ENCODE data around the gene MAT2A.

Gene MAT2A

DNA sequence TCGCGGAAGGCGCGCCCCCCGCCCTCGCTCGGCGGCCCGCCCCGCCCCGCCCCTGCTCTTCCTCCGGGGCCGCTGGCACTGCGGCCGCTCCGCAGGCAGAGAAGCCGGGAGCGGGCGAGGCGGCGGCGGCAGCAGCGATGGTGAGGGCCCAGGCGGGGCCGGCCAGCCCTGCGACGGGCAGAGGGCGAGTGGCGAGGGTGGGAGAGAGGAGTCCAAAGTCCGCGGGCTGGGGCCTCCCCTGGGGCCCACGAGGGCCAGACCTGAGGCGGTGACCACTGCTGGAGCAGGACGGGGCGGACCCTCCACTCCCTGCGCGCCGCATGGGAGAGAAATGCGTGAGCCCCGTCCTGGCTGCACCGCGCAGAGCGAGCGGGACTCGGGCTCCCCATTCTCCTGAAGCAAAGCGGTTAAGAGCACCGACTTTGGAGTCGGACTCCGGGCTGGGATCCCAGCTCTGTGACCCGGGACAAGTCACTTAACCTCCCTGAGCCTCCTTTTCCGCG lies 45.4 kb downstream of the MAT2A start, which contains the start of gene VAMP5:
Gene VAMP5, plus strand, starts transcription at position 78 of the 503 bp plus-strand sequence. Its CDS starts 60 bp downstream, at position 138.
- peak within 1 kb of the TSS; percentile 51 for H3K4me2 ChIP-seq (ENCODE audit: insufficient read depth, low read length, poor library complexity, severe bottlenecking)
- H2BK12ac ChIP-seq (ENCODE audit: low read length): no peak within 1 kb of the TSS
- H2BK15ac ChIP-seq (ENCODE audit: low read length): no peak within 1 kb of the TSS
- no CpG with 5 or more reads among the region's 52 CpGs for WGBS, 2 donors (ENCODE audit: extremely low coverage in 2 of 2, insufficient read length in 2 of 2, insufficient replicate concordance in 1 of 2)
- H3K27ac ChIP-seq (replicated peaks; ENCODE audit: low read length): no peak within 1 kb of the TSS
- no peak within 1 kb of the TSS for H3K4ac ChIP-seq (ENCODE audit: low read length)
- peak within 1 kb of the TSS in 1 of 2 donors; percentile 72 for H3K4me3 ChIP-seq (ENCODE audit: low read length in 2 of 2)
- no peak for DNase-seq (ENCODE audit: low spot score)
- H3K18ac ChIP-seq (ENCODE audit: low read length): peak within 1 kb of the TSS; percentile 72
- H3K14ac ChIP-seq (ENCODE audit: low read length): peak within 1 kb of the TSS; percentile 73
- no peaks in the 10 kb centered on the region for H3K9me3 ChIP-seq (replicated peaks in 1 of 2; ENCODE audit: control insufficient read depth in 2 of 2, insufficient read depth in 1 of 2, low read depth in 1 of 2, low read length in 2 of 2)
- H2AK5ac ChIP-seq (ENCODE audit: low read depth, low read length): no peak within 1 kb of the TSS
- H2BK5ac ChIP-seq (ENCODE audit: low read length): peak within 1 kb of the TSS; percentile 43
- no peaks in the 10 kb centered on the region for H3K79me1 ChIP-seq (ENCODE audit: low read depth, low read length)
- peaks cover 10 to 23% of the 10 kb centered on the region in 2 donors for H3K4me1 ChIP-seq (ENCODE audit: control insufficient read depth in 2 of 2, insufficient read depth in 1 of 2, low read depth in 1 of 2, low read length in 2 of 2)
- H2BK120ac ChIP-seq (ENCODE audit: low read depth, low read length): no peak within 1 kb of the TSS
- no peak within 1 kb of the TSS for H4K8ac ChIP-seq (ENCODE audit: low read depth, low read length)
- no peaks in the 10 kb centered on the region for H3K36me3 ChIP-seq (replicated peaks in 1 of 2; ENCODE audit: control insufficient read depth in 2 of 2, insufficient read depth in 2 of 2, low read length in 2 of 2)
- no peak within 1 kb of the TSS for H3K23ac ChIP-seq (ENCODE audit: low read depth, low read length, poor library complexity)
- peak within 1 kb of the TSS; percentile 58 for H2AFZ ChIP-seq (ENCODE audit: low read length)
- H3K9ac ChIP-seq (ENCODE audit: low read depth, low read length, poor library complexity): no peak within 1 kb of the TSS
- no peak within 1 kb of the TSS for H4K91ac ChIP-seq (ENCODE audit: low read depth, low read length, poor library complexity)
- H3K27me3 ChIP-seq (ENCODE audit: control insufficient read depth in 3 of 3, insufficient read depth in 3 of 3, low read depth in 1 of 3, low read length in 3 of 3): peaks cover 0 to 26% (median 3%) of the 10 kb centered on the region in 3 experiments

GRCh38 chr2:85584857-85585780 lies 46.2 kb downstream of the MAT2A start:
- Histone ChIP-seq H3K14ac (ENCODE audit: low read length) (no peak overlapping the region), H3K4me1 (ENCODE audit: control insufficient read depth in 2 of 2, insufficient read depth in 1 of 2, low read depth in 1 of 2, low read length in 2 of 2) (peaks cover 6 to 15% of the 10 kb centered on the region in 2 donors), H3K23ac (ENCODE audit: low read depth, low read length, poor library complexity) (no peak overlapping the region), H2BK120ac (ENCODE audit: low read depth, low read length) (no peak overlapping the region), H3K36me3 (replicated peaks in 1 of 2; ENCODE audit: control insufficient read depth in 2 of 2, insufficient read depth in 2 of 2, low read length in 2 of 2) (no peaks in the 10 kb centered on the region), H4K8ac (ENCODE audit: low read depth, low read length) (no peak overlapping the region), H3K9me3 (replicated peaks in 1 of 2; ENCODE audit: control insufficient read depth in 2 of 2, insufficient read depth in 1 of 2, low read depth in 1 of 2, low read length in 2 of 2) (no peaks in the 10 kb centered on the region), H3K4me3 (ENCODE audit: low read length in 2 of 2) (no peak overlapping the region), H3K18ac (ENCODE audit: low read length) (no peak overlapping the region), H2BK5ac (ENCODE audit: low read length) (peak overlapping the region; percentile 43), H3K4ac (ENCODE audit: low read length) (no peak overlapping the region), H3K27ac (replicated peaks; ENCODE audit: low read length) (no peak overlapping the region), H2AK5ac (ENCODE audit: low read depth, low read length) (no peak overlapping the region), H2BK12ac (ENCODE audit: low read length) (no peak overlapping the region), H2BK15ac (ENCODE audit: low read length) (no peak overlapping the region), H3K4me2 (ENCODE audit: insufficient read depth, low read length, poor library complexity, severe bottlenecking) (no peak overlapping the region), H4K91ac (ENCODE audit: low read depth, low read length, poor library complexity) (no peak overlapping the region), H3K9ac (ENCODE audit: low read depth, low read length, poor library complexity) (no peak overlapping the region), H3K27me3 (ENCODE audit: control insufficient read depth in 3 of 3, insufficient read depth in 3 of 3, low read depth in 1 of 3, low read length in 3 of 3) (peaks cover 0 to 26% (median 3%) of the 10 kb centered on the region in 3 experiments), H2AFZ (ENCODE audit: low read length) (peak overlapping the region; percentile 58), H3K79me1 (ENCODE audit: low read depth, low read length) (no peaks in the 10 kb centered on the region)
- no peak for DNase-seq (ENCODE audit: low spot score)
- no CpG with 5 or more reads among the region's 9 CpGs for WGBS, 2 donors (ENCODE audit: extremely low coverage in 2 of 2, insufficient read length in 2 of 2, insufficient replicate concordance in 1 of 2)

- no peak overlapping the region for H3K4me3 ChIP-seq (ENCODE audit: low read length in 2 of 2)
Observed at GRCh38 chr2:85585781-85586105, 46.8 kb downstream of the MAT2A start.

GRCh38 chr2:85588236-85588635 lies 49.3 kb downstream of the MAT2A start:
- H2AK5ac ChIP-seq (ENCODE audit: low read depth, low read length): no peak overlapping the region
- H3K9ac ChIP-seq (ENCODE audit: low read depth, low read length, poor library complexity): no peak overlapping the region
- no peak overlapping the region for H3K18ac ChIP-seq (ENCODE audit: low read length)
- H4K8ac ChIP-seq (ENCODE audit: low read depth, low read length): no peak overlapping the region
- H4K91ac ChIP-seq (ENCODE audit: low read depth, low read length, poor library complexity): no peak overlapping the region
- no peak overlapping the region for H3K4me3 ChIP-seq (ENCODE audit: low read length in 2 of 2)
- no peak for DNase-seq (ENCODE audit: low spot score)
- H2AFZ ChIP-seq (ENCODE audit: low read length): peak overlapping the region; percentile 46
- H3K27me3 ChIP-seq (ENCODE audit: control insufficient read depth in 3 of 3, insufficient read depth in 3 of 3, low read depth in 1 of 3, low read length in 3 of 3): peaks cover 0 to 24% (median 3%) of the 10 kb centered on the region in 3 experiments
- no peak overlapping the region for H2BK5ac ChIP-seq (ENCODE audit: low read length)
- no peak overlapping the region for H3K4me2 ChIP-seq (ENCODE audit: insufficient read depth, low read length, poor library complexity, severe bottlenecking)
- no CpG with 5 or more reads among the region's 4 CpGs for WGBS, 2 donors (ENCODE audit: extremely low coverage in 2 of 2, insufficient read length in 2 of 2, insufficient replicate concordance in 1 of 2)
- no peak overlapping the region for H2BK120ac ChIP-seq (ENCODE audit: low read depth, low read length)
- H3K14ac ChIP-seq (ENCODE audit: low read length): no peak overlapping the region
- no peak overlapping the region for H2BK15ac ChIP-seq (ENCODE audit: low read length)
- no peak overlapping the region for H3K27ac ChIP-seq (replicated peaks; ENCODE audit: low read length)
- H3K36me3 ChIP-seq (replicated peaks in 1 of 2; ENCODE audit: control insufficient read depth in 2 of 2, insufficient read depth in 2 of 2, low read length in 2 of 2): no peaks in the 10 kb centered on the region
- H3K23ac ChIP-seq (ENCODE audit: low read depth, low read length, poor library complexity): no peak overlapping the region
- H3K79me1 ChIP-seq (ENCODE audit: low read depth, low read length): no peaks in the 10 kb centered on the region
- H3K4ac ChIP-seq (ENCODE audit: low read length): no peak overlapping the region
- H3K4me1 ChIP-seq (ENCODE audit: control insufficient read depth in 2 of 2, insufficient read depth in 1 of 2, low read depth in 1 of 2, low read length in 2 of 2): peaks cover 6 to 15% of the 10 kb centered on the region in 2 donors
- H3K9me3 ChIP-seq (replicated peaks in 1 of 2; ENCODE audit: control insufficient read depth in 2 of 2, insufficient read depth in 1 of 2, low read depth in 1 of 2, low read length in 2 of 2): peaks cover 0 to 2% of the 10 kb centered on the region in 2 donors
- no peak overlapping the region for H2BK12ac ChIP-seq (ENCODE audit: low read length)

More at GRCh38 chr2:85585781-85586105, 46.8 kb downstream of the MAT2A start:
- peaks cover 0 to 26% (median 3%) of the 10 kb centered on the region in 3 experiments for H3K27me3 ChIP-seq (ENCODE audit: control insufficient read depth in 3 of 3, insufficient read depth in 3 of 3, low read depth in 1 of 3, low read length in 3 of 3)
- H2BK15ac ChIP-seq (ENCODE audit: low read length): no peak overlapping the region
- no peak for DNase-seq (ENCODE audit: low spot score)
- H4K8ac ChIP-seq (ENCODE audit: low read depth, low read length): no peak overlapping the region
- no peak overlapping the region for H3K27ac ChIP-seq (replicated peaks; ENCODE audit: low read length)
- H3K36me3 ChIP-seq (replicated peaks in 1 of 2; ENCODE audit: control insufficient read depth in 2 of 2, insufficient read depth in 2 of 2, low read length in 2 of 2): no peaks in the 10 kb centered on the region
- H3K14ac ChIP-seq (ENCODE audit: low read length): no peak overlapping the region
- no peaks in the 10 kb centered on the region for H3K9me3 ChIP-seq (replicated peaks in 1 of 2; ENCODE audit: control insufficient read depth in 2 of 2, insufficient read depth in 1 of 2, low read depth in 1 of 2, low read length in 2 of 2)
- H2AK5ac ChIP-seq (ENCODE audit: low read depth, low read length): no peak overlapping the region
- no peak overlapping the region for H2BK120ac ChIP-seq (ENCODE audit: low read depth, low read length)
- WGBS, 2 donors (ENCODE audit: extremely low coverage in 2 of 2, insufficient read length in 2 of 2, insufficient replicate concordance in 1 of 2): no CpG with 5 or more reads among the region's 1 CpG
- H3K79me1 ChIP-seq (ENCODE audit: low read depth, low read length): no peaks in the 10 kb centered on the region
- H2BK12ac ChIP-seq (ENCODE audit: low read length): no peak overlapping the region
- H3K18ac ChIP-seq (ENCODE audit: low read length): no peak overlapping the region
- H3K23ac ChIP-seq (ENCODE audit: low read depth, low read length, poor library complexity): no peak overlapping the region
- no peak overlapping the region for H4K91ac ChIP-seq (ENCODE audit: low read depth, low read length, poor library complexity)
- H3K4me2 ChIP-seq (ENCODE audit: insufficient read depth, low read length, poor library complexity, severe bottlenecking): no peak overlapping the region
- no peak overlapping the region for H2BK5ac ChIP-seq (ENCODE audit: low read length)
- H3K4ac ChIP-seq (ENCODE audit: low read length): no peak overlapping the region
- peaks cover 6 to 15% of the 10 kb centered on the region in 2 donors for H3K4me1 ChIP-seq (ENCODE audit: control insufficient read depth in 2 of 2, insufficient read depth in 1 of 2, low read depth in 1 of 2, low read length in 2 of 2)
- H3K9ac ChIP-seq (ENCODE audit: low read depth, low read length, poor library complexity): no peak overlapping the region
- peak overlapping the region; percentile 58 for H2AFZ ChIP-seq (ENCODE audit: low read length)
